HL-60 (cell line): ENCODE data around the gene ADAMTS2.

Experiments used
- POLR2AphosphoS5 ChIP-seq: IDR thresholded peaks from 2 replicates; pipeline ENCODE4 v1.6.1; 2012; ENCODE audit warnings: low read depth
- REST ChIP-seq: IDR thresholded peaks from 2 replicates; pipeline ENCODE4 v1.6.1; 2012; ENCODE audit warnings: low read depth; ENCODE audit not compliant: insufficient replicate concordance
- SPI1 ChIP-seq: IDR thresholded peaks from 2 replicates; pipeline ENCODE4 v1.6.1; 2012; ENCODE audit warnings: low read depth, mild to moderate bottlenecking, borderline replicate concordance
- TF ChIP-seq, protein P1 (sequence below): IDR thresholded peaks from one replicate; pipeline ENCODE4 v1.5.1; 2011; ENCODE audit warnings: low read length, control low read depth, inconsistent platforms; ENCODE audit not compliant: insufficient read depth

DNA sequence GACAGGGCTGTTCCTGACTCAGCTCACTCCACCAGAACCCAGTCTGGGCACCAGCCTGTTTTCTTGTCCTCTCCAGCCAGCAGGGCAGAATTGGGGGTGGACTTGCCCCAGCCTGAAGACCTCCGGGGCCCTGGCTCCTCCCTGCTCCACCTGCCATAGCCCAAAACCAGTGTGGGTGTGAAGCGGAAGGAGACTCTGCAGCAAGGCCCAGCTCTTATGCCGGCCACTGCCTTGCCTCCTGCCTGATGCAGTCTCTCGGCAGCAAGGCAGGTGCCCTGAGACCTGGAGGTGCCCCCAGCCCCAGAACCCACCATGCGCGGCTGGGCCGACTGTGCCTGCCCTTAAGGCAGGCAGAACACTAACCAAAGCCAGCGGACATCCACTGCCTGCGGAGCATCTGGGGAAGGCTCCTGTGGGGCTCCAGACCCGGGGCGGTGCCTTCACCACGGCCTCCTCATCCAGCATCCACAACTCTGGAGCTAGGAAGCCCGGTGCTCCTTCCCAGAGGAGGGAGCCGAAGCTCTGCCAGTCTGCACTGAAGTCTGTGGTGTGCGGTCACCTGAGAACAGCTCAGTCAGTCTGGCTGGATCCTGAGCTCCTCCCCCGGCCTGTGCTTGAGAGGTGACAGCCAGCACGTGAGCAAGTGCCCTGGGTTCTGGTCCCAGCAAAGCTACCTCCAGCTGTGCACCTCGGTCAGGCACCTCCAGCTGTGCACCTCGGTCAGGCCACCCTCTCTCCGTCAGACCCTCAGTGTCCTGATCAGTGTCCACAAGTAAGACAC lies 116.7 kb downstream of the ADAMTS2 start:
- TF ChIP-seq, protein P1, sequence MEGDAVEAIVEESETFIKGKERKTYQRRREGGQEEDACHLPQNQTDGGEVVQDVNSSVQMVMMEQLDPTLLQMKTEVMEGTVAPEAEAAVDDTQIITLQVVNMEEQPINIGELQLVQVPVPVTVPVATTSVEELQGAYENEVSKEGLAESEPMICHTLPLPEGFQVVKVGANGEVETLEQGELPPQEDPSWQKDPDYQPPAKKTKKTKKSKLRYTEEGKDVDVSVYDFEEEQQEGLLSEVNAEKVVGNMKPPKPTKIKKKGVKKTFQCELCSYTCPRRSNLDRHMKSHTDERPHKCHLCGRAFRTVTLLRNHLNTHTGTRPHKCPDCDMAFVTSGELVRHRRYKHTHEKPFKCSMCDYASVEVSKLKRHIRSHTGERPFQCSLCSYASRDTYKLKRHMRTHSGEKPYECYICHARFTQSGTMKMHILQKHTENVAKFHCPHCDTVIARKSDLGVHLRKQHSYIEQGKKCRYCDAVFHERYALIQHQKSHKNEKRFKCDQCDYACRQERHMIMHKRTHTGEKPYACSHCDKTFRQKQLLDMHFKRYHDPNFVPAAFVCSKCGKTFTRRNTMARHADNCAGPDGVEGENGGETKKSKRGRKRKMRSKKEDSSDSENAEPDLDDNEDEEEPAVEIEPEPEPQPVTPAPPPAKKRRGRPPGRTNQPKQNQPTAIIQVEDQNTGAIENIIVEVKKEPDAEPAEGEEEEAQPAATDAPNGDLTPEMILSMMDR, result no peak
- TF ChIP-seq POLR2AphosphoS5, result no peak
- no peak for TF ChIP-seq REST
- TF ChIP-seq SPI1, result no peak
